HTR-8/SVneo (cell line): ENCODE measurements around the gene UNC5C.

Experiments used
- DNase-seq: peaks from one replicate; pipeline ENCODE4 v3.0.0; 2011; ENCODE audit warnings: low spot score, mixed read lengths; ENCODE audit not compliant: insufficient read length
- FAIRE-seq: peaks from 2 replicates; lab custom pipeline; 2011; peaks lifted over from hg19 to GRCh38; lab: Jason Lieb, UNC

Gene UNC5C

GRCh38 chr4:95362906-95363558, 185.7 kb downstream of the UNC5C start:
- FAIRE-seq (no peak), DNase-seq (peak; percentile 8)

- FAIRE-seq, result no peak
These were observed 186.7 kb downstream of the UNC5C start for GRCh38 chr4:95362066-95362465.

GRCh38 chr4:95361696-95361965, 187.1 kb downstream of the UNC5C start:
- DNase-seq (no peak), FAIRE-seq (no peak)

More at GRCh38 chr4:95362066-95362465, 186.7 kb downstream of the UNC5C start:
- DNase-seq, result no peak

GRCh38 chr4:95360906-95361695, 187.7 kb downstream of the UNC5C start:
- no peak for FAIRE-seq

DNA sequence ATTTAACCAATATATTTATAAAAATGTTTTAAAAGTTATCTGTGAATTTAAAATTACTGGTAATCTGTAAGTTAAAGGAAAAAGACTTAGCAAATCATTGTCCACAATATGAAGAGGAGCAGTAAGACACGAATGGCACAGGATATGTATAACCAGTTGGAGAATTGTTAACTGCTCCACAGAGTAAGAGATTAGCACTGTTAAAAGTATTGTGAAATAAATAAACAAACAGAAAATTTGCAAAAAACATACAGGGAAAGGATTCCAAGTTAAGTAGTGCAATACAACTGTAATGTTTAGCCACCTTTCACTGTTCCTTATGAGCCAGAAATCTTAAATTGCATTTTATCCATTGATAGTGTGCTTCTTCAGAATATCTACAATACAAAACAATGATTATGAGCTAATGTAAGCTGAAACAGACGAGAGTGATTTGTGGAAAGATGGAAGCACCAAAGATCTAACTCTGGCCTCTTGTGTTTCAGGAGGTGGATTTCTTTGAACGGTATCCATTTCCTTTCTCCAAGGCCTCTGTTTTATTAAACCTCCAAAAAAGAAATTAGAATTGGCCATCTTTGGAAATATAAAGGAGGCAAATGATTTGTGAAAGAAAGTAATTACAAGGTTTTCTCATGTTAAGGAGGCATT, 188.4 kb downstream of the UNC5C start:
- FAIRE-seq (no peak), DNase-seq (no peak)

More at GRCh38 chr4:95360906-95361695, 187.7 kb downstream of the UNC5C start:
- no peak for DNase-seq

DNA sequence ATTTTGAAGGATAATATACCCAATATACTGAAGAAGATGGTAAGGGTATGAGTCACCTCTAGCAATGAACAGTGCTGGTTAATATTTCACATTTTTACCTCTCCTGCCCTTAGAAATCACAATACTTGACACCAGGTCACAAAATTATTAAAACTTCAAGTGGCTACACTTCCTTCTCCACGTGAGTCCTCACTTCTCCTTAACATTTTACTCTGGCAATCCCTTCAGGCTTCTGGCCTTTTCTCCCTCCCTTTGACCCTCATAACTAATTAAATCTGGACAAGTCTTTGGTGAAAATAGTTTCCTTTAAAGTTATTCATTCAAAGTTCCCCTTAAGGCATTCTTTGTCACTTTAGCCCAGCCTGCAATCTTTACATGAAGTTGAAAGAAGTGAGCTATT, 190.4 kb downstream of the UNC5C start:
- FAIRE-seq (no peak), DNase-seq (no peak)

DNA sequence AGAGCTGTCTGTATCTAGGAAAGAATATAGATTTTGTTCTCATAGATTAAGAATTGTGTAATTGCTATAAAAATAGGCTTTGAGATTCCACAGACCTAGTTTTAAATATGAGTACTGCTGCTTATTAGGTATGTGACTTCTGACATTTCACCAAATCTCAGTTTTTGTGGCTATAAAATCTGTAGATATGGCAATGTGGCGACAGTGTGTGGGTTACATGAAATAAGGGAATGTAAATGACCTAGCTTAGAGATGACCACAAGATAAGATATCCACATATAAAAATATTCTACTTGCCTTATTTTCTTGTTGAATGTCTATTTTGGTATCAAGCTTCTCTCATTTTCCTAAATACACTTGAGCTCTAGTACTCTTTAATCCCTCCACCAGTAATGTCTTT, 193.8 kb downstream of the UNC5C start:
- FAIRE-seq, result no peak

DNA sequence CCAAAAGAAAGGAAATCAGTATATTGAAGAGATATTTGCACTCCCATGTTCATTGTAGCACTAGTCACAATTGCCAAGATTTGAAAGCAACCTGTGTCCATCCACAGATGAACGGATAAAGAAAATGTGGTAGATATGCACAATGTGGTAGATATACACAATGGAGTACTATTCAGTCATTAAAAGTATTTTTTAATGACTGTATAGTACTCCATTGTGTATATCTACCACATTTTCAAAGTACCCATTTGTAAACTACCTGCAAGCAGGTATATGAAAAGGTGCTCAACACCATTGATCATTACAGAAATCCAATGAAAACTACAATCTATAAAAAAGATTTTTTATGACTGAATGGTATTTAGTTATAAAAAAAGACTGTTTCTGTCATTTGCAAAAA, 200.4 kb downstream of the UNC5C start:
- DNase-seq, result no peak
- FAIRE-seq, result no peak

More for the DNA sequence above, 193.8 kb downstream of the UNC5C start:
- no peak for DNase-seq

- no peak for DNase-seq
- no peak for FAIRE-seq
These were observed 205.5 kb downstream of the UNC5C start for GRCh38 chr4:95343235-95343634.

DNA sequence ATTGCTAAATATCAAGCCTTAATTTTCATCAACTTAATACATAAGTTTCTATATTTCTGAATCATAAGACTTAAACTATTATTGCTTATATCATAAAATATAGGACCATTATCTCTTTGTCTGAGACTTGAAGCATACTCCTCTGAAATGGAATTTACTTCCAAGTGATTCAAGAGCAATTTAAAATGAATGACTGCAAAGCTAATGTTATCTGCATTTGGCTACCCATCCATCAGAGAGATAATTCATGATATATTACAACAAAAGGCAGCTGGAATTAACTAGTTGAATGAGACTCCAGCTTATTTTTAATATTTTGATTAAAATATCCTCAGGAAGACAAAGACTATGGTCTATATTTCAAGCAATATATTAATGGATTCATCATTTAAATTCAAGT, 208.6 kb downstream of the UNC5C start:
- no peak for FAIRE-seq
- DNase-seq, result no peak

GRCh38 chr4:95325665-95326064, 223.1 kb downstream of the UNC5C start:
- FAIRE-seq, result no peak
- no peak for DNase-seq

DNA sequence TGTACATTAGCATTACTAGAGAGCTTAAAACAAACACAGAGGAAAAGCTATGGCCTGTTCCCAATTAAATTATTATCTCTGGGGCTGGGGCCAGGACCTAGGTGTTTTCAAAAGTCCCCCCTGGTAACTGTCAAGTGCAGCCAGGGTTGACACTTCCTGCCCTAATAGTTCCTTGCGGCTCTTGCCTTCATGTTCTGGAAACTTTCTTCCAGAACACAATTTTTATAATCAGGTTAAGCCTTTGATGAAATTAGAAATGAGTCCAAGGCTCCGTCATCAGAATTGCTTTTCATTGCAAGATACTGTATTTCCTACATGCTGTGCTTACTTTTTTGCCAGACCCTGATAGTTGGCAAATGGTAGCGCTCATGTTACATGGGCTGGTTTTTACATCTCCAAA, 229.6 kb downstream of the UNC5C start:
- no peak for FAIRE-seq
- no peak for DNase-seq

DNA sequence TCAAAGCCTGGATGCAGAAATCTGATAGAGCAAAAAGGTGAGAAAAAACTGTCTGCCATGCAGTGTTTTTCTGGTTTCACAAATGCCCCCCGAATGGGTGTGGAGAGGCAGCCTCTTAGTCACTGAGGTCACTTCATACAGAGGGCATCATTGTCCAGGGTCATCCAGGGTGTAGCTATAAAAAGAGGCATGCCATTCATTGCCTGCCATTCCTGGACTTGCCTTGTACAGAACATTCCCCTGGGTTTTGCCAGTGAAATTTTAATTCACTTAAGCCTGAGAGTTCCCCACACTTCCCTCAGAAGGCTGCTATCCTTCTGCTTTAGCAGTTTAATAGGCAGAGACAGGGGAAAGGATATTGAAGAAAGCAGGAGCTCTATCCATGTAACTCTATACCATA, 230.3 kb downstream of the UNC5C start:
- no peak for DNase-seq
- FAIRE-seq, result no peak

DNA sequence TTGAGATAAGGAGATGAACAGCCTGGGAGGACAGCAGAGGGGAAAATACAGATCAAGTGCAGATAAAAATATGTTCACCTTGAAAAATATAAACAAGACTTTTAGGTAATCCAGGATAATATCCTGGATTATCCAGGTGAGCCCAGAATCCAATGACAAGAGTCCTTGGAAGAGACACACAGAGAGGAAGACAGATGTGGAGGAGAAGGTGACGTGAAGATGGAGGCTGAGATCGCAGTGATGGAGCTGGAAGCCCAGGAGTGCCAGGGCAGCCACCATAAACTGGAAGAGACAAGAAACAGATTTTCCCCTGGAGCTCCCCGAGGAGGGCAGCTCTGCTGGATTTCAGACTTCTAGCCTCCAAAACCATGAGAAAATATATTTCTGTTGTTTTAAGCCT, 230.7 kb downstream of the UNC5C start:
- FAIRE-seq, result no peak
- DNase-seq, result no peak

DNA sequence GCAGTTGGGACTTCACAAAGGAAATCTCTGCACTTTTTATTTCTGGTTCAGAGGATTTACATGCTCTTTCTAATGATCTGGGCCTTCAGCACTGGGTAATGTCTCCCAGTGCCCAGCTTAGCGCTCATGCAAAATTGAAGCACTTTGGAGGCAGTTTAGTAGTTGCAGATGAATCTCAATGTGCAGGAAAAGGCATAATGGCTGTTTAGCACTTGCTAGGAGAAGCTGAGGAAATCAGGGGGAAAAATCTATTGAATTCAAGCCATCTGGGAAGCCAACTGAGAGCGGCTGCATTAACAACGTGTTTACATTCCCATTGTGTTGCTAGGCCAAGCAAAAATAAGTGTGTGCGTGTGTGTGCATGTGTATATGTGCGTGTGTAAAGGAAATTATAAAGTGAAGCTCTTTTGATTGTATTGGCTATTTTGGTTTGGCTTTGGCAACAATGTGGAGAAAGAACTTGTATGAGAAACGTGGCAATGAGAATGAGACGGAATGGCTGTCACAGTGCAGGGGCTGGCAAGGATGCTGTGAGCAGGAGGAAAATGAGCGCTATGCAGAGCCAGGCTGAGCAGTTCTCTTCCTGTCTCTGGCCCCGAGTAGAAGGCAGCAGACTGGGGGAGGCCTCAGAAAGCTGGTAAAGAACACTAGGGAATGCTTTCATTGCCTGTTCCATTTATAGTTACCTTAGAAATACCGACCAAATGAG, 231.5 kb downstream of the UNC5C start:
- no peak for DNase-seq
- no peak for FAIRE-seq

GRCh38 chr4:95314573-95314972, 234.2 kb downstream of the UNC5C start:
- FAIRE-seq, result no peak

GRCh38 chr4:95304898-95305297, 243.9 kb downstream of the UNC5C start:
- FAIRE-seq (no peak), DNase-seq (no peak)

More at GRCh38 chr4:95314573-95314972, 234.2 kb downstream of the UNC5C start:
- DNase-seq, result no peak

DNA sequence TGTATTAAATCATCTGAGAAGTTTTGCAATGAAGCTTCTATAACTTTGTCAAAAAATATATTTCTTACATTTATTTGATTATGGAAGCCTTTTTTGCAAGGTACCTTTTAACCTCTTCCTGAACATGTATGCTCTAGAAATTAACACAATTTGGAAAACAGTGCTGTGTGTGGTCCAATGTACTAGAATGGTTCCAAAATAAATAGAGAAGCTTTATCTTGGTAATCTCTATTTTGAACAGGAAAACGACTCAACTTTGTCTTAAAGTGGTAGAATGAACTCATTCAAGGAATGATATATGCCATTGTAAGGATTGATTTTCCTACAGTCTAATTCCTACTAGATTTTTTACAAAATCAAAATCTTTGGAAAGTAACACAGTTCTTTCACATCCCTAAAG, 248.5 kb downstream of the UNC5C start:
- DNase-seq, result no peak
- no peak for FAIRE-seq

GRCh38 chr4:95296052-95296451, 252.7 kb downstream of the UNC5C start:
- FAIRE-seq, result no peak

GRCh38 chr4:95295157-95295556, 253.6 kb downstream of the UNC5C start:
- FAIRE-seq (no peak), DNase-seq (no peak)

More at GRCh38 chr4:95296052-95296451, 252.7 kb downstream of the UNC5C start:
- no peak for DNase-seq

DNA sequence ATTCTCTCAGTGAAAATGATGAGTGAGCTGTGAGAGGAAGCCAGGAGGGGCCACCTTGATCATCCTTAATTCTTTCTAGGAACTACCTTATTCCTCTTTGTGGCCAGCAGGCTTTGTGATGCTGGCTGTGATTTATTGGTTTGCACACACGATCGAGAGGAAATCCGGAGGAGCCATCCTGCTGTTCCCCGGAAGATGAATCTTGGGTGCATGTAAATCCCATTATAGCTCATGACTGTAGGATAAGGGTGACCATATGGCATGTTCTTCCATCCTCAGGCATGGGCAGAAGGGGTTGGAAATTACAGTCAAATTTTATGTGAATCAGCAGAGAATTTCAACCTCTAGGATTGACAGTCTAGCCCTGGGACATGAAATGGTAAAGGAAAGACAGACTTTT, 254.5 kb downstream of the UNC5C start:
- FAIRE-seq (no peak), DNase-seq (no peak)
